ENCODE measurements around the gene LRRC56. TPM values are rescaled to one million over a fixed set of nuclear protein-coding genes. Genes with fewer than 3 reads are reported as not detected.

Gene LRRC56
- total and polyA plus RNA-seq, 2 of the 13 experiments (the other 11 are each of a cell fraction or from before 2014, with no cell fraction given) = 0.11 to 0.29 TPM

DNA sequence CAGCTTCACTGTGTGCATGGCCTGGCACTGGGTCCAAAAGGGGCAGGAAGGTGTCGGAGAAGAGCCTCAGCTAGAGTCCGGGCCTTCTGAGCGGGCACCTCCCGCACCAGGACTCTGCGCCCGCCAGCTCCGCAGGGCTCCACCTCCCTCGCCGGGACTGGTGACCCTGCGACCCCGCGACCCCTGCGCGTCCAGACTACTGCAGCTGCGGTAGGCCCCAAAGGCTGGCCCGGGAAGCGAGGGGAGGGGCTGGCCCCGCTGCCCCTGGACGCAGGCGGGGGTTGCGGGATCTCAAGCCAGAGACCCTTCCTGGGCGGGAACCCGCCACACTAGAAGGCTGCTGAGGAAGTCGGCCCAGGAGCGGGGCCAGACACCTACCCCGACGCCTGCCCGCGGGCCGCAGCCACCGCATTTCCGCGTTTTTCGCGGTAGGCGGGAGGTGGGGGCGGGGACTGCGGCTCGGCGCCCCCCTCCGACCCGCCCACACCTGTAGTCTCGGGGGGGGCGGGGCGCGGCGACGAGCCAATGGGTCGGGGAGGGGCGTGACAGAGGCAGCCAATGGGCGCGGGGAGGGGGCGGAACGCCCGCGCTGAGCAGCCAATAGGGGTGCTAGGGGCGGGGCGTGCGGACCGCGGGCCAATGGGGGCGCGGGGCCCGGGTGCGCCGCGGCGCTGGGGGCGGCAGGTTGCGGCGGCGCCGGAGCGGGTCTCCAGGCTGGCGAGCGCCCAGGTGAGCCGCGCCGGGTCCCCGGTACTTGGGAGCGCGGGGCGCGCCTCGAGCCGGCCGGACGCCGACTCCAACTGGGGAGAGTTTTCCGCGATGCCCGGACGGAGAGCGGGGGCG is 23.2 kb downstream of the LRRC56 start, which contains the start of the genes LMNTD2 and RASSF7 (continued):
- TF ChIP-seq, protein P1, sequence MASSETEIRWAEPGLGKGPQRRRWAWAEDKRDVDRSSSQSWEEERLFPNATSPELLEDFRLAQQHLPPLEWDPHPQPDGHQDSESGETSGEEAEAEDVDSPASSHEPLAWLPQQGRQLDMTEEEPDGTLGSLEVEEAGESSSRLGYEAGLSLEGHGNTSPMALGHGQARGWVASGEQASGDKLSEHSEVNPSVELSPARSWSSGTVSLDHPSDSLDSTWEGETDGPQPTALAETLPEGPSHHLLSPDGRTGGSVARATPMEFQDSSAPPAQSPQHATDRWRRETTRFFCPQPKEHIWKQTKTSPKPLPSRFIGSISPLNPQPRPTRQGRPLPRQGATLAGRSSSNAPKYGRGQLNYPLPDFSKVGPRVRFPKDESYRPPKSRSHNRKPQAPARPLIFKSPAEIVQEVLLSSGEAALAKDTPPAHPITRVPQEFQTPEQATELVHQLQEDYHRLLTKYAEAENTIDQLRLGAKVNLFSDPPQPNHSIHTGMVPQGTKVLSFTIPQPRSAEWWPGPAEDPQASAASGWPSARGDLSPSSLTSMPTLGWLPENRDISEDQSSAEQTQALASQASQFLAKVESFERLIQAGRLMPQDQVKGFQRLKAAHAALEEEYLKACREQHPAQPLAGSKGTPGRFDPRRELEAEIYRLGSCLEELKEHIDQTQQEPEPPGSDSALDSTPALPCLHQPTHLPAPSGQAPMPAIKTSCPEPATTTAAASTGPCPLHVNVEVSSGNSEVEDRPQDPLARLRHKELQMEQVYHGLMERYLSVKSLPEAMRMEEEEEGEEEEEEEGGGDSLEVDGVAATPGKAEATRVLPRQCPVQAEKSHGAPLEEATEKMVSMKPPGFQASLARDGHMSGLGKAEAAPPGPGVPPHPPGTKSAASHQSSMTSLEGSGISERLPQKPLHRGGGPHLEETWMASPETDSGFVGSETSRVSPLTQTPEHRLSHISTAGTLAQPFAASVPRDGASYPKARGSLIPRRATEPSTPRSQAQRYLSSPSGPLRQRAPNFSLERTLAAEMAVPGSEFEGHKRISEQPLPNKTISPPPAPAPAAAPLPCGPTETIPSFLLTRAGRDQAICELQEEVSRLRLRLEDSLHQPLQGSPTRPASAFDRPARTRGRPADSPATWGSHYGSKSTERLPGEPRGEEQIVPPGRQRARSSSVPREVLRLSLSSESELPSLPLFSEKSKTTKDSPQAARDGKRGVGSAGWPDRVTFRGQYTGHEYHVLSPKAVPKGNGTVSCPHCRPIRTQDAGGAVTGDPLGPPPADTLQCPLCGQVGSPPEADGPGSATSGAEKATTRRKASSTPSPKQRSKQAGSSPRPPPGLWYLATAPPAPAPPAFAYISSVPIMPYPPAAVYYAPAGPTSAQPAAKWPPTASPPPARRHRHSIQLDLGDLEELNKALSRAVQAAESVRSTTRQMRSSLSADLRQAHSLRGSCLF (CRISPR knock-in tag; IDR thresholded peaks at IDR 0.05; ENCODE audit: borderline replicate concordance) = no peak
- TF ChIP-seq ZNF556 (CRISPR knock-in tag; IDR thresholded peaks at IDR 0.05; ENCODE audit: borderline replicate concordance) (peak; percentile 23; the same call in 1 of the 2 replicates), MAZ (IDR thresholded peaks at IDR 0.05; ENCODE audit: borderline replicate concordance, low read depth, low read length) (no peak; the same call in 1 of the 2 replicates), MAZ (CRISPR knock-in tag; IDR thresholded peaks at IDR 0.05; ENCODE audit: low read depth) (peak; percentile 89), RXRB (CRISPR knock-in tag; IDR thresholded peaks at IDR 0.05; ENCODE audit: borderline replicate concordance) (peak; percentile 65; the same call in 1 of the 2 replicates), ELF3 (CRISPR knock-in tag; IDR thresholded peaks at IDR 0.05) (peak; percentile 93), MYNN (CRISPR knock-in tag; IDR thresholded peaks at IDR 0.05; ENCODE audit: low read depth) (no peak), CBX5 (CRISPR knock-in tag; IDR thresholded peaks at IDR 0.05; ENCODE audit: borderline replicate concordance) (no peak), ZNF747 (CRISPR knock-in tag; IDR thresholded peaks at IDR 0.05; ENCODE audit: borderline replicate concordance) (peak; percentile 93; the same call in 1 of the 2 replicates), ZNF672 (CRISPR knock-in tag; IDR thresholded peaks at IDR 0.05) (no peak), PPARG (CRISPR knock-in tag; conservative IDR thresholded peaks at IDR 0.05) (peak; percentile 34; the same call in 1 of the 2 replicates), POLR2G (IDR thresholded peaks at IDR 0.05; ENCODE audit: low read depth, low read length) (peak; percentile 63), TMF1 (CRISPR knock-in tag; IDR thresholded peaks at IDR 0.05; ENCODE audit: low read depth) (no peak), POLR2AphosphoS5 (IDR thresholded peaks at IDR 0.05; ENCODE audit: low read depth, low read length) (peak; percentile 32; the same call in 1 of the 2 replicates), TAF1 (CRISPR knock-in tag; IDR thresholded peaks at IDR 0.05) (peak; percentile 58; the same call in 1 of the 2 replicates), FOSL2 (CRISPR knock-in tag; IDR thresholded peaks at IDR 0.05) (0 out of 2 replicates have a peak, but pooled peaks have one; percentile 12)
- TF ChIP-seq, protein P2, sequence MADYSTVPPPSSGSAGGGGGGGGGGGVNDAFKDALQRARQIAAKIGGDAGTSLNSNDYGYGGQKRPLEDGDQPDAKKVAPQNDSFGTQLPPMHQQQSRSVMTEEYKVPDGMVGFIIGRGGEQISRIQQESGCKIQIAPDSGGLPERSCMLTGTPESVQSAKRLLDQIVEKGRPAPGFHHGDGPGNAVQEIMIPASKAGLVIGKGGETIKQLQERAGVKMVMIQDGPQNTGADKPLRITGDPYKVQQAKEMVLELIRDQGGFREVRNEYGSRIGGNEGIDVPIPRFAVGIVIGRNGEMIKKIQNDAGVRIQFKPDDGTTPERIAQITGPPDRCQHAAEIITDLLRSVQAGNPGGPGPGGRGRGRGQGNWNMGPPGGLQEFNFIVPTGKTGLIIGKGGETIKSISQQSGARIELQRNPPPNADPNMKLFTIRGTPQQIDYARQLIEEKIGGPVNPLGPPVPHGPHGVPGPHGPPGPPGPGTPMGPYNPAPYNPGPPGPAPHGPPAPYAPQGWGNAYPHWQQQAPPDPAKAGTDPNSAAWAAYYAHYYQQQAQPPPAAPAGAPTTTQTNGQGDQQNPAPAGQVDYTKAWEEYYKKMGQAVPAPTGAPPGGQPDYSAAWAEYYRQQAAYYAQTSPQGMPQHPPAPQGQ (CRISPR knock-in tag; IDR thresholded peaks at IDR 0.05; ENCODE audit: borderline replicate concordance) = no peak
- TF ChIP-seq, protein P3, sequence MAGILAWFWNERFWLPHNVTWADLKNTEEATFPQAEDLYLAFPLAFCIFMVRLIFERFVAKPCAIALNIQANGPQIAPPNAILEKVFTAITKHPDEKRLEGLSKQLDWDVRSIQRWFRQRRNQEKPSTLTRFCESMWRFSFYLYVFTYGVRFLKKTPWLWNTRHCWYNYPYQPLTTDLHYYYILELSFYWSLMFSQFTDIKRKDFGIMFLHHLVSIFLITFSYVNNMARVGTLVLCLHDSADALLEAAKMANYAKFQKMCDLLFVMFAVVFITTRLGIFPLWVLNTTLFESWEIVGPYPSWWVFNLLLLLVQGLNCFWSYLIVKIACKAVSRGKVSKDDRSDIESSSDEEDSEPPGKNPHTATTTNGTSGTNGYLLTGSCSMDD (CRISPR knock-in tag; IDR thresholded peaks at IDR 0.05) = no peak
- TF ChIP-seq, protein P4, sequence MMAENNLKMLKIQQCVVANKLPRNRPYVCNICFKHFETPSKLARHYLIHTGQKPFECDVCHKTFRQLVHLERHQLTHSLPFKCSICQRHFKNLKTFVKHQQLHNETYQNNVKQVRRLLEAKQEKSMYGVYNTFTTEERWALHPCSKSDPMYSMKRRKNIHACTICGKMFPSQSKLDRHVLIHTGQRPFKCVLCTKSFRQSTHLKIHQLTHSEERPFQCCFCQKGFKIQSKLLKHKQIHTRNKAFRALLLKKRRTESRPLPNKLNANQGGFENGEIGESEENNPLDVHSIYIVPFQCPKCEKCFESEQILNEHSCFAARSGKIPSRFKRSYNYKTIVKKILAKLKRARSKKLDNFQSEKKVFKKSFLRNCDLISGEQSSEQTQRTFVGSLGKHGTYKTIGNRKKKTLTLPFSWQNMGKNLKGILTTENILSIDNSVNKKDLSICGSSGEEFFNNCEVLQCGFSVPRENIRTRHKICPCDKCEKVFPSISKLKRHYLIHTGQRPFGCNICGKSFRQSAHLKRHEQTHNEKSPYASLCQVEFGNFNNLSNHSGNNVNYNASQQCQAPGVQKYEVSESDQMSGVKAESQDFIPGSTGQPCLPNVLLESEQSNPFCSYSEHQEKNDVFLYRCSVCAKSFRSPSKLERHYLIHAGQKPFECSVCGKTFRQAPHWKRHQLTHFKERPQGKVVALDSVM (CRISPR knock-in tag; IDR thresholded peaks at IDR 0.05) = peak; percentile 72
